ENCODE data around the gene WIPF1.

WIPF1 gene

GRCh38 chr2:174529916-174530315 lies 67.7 kb downstream of the WIPF1 start:
- no peak for DNase-seq

- no peak for DNase-seq
Measured at GRCh38 chr2:174527959-174528358, 69.6 kb downstream of the WIPF1 start.

GRCh38 chr2:174527101-174527721 lies 70.4 kb downstream of the WIPF1 start:
- no peak for DNase-seq

- DNase-seq = no peak
Measured at GRCh38 chr2:174524527-174524926, 73.1 kb downstream of the WIPF1 start.

GRCh38 chr2:174522553-174522952 lies 75.1 kb downstream of the WIPF1 start:
- no peak for DNase-seq

GRCh38 chr2:174518395-174518794 lies 79.2 kb downstream of the WIPF1 start:
- no peak for DNase-seq

- DNase-seq = no peak
Measured at GRCh38 chr2:174516501-174517378, 80.9 kb downstream of the WIPF1 start.

- no peak for DNase-seq
Measured at GRCh38 chr2:174512345-174512744, 85.3 kb downstream of the WIPF1 start.

- no peak for DNase-seq
Measured at GRCh38 chr2:174511580-174512260, 85.9 kb downstream of the WIPF1 start.

- DNase-seq = no peak
Measured at GRCh38 chr2:174510583-174511189, 86.9 kb downstream of the WIPF1 start.
